GM18873 (cell line): ENCODE data around the gene CCDC82.

ENCODE experiments used
- ATAC-seq: cut with Tn5 transposase; IDR thresholded peaks from one replicate; pipeline ENCODE4 v1.9.1; 2021; ENCODE audit warnings: mild to moderate bottlenecking, moderate library complexity, moderate number of reproducible peaks; ENCODE audit not compliant: unreplicated experiment, low FRiP score

CCDC82 gene

DNA sequence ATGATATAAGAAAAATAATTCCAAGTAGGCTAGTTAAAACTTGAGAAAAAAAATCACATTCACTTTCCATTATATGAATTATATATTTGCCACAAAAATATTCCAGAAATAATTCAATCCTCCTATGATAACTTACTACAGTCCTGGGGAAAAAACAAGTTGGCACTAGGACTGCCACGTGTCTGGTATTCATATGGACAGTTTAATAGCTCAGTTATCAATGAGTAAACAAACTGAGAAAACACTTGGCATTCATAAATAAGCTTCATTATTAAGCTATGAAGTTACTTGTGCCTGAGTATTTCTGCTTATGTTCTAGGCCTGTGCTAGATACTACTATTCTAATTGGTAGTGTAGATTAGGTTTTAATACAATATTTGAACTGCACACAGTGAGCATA is 24.2 kb downstream of the CCDC82 start:
- no peak for ATAC-seq

DNA sequence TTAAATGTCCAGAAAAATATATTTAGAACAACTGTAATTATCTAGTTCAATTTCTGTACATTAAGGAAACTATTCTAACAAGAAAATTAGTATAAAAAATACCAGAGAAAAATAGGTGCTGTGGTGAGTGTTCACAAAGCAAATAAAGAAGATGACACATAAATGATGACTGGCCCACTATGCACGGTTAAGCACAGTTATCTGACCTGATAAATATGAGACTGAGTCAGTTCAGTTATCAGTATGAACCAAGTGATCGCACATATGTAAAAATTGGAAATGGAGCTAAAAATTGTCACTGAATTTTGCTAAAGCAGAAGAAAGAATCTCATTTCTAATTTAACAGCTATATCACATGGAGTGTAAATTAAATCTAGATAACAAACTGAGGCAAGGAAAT is 27.9 kb downstream of the CCDC82 start:
- no peak for ATAC-seq

DNA sequence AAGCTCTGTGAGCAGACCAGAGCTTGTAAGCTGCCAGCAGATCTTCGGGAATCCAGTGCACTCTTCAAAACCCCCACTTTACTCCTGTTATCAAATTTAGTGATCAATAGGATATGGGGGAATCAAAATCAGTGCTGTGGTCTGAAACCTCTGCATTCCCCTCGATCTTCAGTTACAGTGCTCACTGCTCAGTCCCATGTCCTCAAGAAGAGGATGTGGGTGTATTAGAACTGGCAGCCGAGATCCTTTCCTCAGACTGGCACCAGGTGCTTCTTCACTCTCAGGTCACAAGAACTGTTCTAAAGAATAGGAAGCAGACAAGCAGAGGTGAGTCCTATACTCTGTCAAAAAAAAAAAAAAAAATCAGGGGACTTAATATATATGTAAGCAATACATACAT is 31.4 kb downstream of the CCDC82 start:
- ATAC-seq = no peak

DNA sequence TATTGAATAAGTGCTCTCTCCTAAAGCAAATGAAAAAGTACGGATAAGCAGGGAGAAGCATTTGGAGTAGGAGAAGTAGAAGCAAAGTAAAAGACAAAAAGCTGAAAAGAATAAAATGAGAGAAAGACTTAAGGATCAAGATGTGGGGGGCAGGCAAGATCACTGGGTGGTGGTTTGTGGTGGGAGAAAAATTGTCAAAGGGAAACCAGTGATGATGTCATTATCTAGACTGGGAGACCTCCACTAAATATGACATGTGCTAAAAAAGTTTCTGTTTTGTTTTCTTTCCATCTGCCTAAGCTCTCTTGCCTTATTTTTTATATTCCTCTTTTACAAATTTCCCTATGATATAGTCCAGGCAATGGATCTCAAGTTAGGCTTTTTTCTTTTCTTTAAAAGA is 31.9 kb downstream of the CCDC82 start:
- ATAC-seq = no peak

DNA sequence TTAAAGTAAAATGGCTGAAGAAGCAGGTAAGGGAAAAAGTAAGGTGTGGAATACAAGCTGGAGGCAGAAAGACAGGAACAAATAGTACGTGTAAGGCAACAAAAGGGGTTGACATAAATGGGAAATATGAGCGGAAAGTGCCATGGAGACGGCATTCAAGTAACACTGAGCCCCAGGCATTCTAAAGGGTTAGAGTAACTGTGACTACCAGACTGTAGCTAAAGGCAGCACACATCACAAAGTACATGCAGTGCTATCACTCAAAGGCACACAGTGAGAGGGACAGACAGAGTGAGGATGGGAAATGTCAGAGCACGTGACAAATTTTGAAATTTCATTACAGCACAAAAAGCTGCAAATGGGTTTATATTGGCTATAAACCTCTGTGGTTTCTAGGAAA is 32.9 kb downstream of the CCDC82 start:
- no peak for ATAC-seq

DNA sequence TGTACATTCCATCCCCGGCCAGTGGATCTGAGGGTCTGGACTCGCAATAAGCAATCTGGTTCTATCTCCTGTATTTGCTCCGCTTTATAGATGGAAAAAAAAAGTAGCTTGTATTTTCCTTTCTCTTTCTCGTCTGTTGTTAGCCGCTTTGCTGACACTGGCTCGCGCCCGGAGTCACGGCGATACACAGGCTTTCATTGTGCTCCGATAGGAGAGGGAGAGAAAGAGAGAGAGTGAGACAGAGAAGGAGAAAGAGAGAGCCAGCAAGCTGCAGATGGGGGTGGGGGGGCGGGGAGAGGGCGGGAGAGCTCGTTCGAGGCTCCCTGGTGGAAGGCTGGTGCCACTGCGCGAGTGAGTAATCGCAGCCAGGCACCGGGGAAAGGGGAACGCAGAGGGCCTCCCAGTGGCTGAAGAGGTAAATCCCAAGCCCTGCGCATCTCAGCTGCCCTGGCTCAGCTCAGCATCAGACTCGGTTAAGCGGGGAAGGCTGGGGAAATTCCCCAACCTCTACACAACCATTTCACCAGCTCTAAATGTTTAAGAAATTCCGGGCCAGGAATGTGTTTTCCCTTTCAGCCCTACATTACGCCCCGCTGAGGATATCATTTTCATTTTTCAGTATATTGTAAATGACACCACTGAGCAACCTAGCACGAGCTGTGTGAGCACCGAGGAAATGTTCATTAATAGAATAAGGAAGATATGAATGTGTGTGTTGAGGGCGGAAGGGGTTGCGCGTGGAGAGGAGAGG is 46.6 kb downstream of the CCDC82 start, which contains the start of gene MAML2:
Gene MAML2 (minus strand): TSS at position 235 of the 751 bp plus-strand sequence. CDS start 1,300 bp downstream, outside the sequence.
- peak; percentile 80 for ATAC-seq

DNA sequence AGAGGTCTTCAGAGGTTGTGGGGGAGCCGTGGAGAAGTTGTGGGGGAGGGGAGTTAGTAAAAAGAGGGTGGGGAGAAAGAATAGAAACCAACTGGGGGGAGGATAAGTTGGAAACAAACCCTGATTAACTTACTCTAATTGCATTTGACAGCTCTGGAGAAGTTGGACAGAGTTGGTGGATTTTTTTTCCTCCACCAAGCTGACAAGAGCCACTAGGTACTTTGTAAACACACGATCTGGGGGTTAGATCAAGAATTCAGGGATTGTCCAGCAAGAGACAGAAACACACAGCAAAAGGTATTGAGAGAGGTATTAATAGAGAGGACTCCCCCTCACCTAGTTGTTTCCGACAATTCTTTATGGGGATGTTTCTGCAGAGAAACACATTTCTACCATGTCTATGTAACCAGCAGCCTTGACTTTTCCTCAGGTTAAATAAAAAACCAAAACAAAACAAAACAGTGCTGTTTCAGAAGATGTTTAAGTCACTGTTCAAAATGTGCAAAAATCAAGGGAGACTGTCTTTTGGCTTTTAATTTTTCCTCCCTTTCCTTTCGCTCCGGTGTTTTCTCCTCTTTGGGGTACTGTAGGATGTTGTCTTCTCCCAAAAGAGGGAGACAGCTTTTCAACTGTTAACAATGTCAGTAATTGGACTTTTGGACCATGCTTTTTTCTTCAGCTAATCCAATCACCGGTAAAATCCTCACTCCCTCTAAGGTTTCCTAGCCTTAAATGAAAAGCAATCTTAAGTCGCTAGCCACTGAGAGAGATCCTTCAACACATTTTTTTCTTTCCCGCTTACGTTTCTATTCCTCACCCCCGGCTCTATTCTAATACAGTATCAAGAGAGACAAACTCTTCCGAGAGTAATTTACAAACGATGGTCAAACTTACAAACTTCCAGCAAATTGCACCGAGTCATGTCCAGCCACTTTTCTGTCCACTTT is 47.4 kb downstream of the CCDC82 start:
- ATAC-seq = no peak

DNA sequence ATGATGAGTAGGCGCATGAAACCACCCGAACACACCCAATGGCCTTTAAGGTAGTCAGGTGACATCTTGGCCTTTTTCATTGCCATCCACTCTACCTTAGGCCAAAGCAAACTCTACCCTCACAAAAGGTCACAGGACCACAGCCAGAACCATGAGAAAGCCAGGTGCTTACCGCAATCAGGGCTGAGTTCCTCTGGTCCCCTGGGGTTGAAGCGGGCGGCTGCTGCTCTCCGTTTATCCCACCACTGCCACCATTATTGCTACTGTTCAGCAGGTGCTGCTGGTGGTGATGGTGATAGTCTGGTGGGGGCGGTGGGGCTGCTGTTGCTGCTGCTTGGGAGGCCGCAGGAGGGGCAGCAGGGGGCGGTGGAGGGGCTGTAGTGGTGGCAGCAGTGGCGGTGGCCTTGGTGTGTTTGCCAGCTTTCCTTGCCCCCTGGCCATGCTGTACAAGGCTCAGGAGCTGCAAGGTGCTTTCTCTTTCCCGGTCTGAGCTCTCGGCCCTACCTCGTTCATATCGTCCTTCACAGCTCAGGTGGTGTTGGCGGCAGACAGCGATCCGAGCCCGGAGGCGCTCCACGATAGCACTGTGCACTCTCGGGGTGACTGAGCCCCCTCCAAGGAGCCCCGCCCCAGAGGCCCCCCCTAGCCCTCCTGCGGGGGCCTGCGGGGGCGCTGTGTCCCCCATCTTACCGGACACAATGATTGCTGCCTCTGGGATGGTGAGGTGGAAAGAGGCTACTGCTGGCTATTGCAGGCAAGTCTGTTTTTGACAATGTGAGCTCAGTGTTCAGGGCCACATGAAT is 48.3 kb downstream of the CCDC82 start:
- peak; percentile 26 for ATAC-seq

DNA sequence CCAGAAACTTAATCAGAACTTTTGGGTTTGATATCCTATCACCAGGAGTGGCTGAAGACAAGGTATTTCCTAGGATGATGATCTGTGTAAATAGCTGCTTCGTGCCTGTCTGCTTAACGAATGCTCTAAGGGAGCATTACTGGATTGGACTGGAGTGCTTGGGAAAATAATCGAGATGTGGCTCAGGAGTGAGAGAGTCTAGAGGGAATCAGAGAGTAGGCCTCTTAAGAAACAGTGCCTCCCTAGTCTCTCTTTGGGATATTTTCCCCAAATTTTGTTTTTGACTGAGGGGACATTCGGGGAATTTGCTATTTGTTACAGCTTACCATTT is 49.2 kb downstream of the CCDC82 start:
- ATAC-seq = no peak

DNA sequence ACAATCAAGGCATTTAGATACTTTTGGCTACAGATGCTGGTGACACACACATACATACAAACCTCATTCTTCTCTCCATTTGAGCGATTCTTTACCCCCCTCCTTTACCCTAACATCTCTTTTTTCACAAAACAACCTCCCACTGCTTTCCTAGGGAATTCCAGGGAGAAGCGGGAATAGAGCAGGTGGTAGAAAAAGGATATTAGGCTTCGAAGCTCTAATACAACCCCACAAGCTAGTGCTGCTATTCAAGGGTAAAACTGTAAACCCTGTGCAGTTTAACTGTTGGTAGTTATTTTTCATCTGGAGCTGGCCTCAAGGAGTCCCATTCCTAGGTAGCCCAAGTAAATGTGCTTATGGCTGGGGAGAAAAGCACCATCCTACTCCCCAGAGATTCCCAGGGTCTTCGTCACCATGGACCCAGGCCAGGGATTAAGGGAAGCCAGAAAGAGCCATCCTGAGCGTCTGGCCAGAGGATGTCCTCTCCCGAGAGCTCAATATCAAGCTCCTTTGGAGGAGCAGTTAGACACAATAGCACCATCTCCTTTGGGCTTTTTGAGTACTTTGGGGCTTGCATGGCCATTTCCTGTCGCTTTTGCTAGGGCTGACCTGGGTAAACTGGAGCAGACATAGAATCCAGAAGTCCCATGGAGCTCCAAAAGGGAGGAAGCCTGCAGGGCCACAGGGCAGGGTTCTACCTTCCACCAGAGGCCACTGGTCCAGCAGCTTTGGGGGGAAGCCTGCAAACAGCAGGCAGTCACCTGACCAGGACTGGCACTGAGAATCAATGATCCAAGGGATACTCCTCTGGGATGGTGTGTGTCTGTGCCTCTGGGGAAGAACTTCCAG is 49.8 kb downstream of the CCDC82 start:
- no peak for ATAC-seq

DNA sequence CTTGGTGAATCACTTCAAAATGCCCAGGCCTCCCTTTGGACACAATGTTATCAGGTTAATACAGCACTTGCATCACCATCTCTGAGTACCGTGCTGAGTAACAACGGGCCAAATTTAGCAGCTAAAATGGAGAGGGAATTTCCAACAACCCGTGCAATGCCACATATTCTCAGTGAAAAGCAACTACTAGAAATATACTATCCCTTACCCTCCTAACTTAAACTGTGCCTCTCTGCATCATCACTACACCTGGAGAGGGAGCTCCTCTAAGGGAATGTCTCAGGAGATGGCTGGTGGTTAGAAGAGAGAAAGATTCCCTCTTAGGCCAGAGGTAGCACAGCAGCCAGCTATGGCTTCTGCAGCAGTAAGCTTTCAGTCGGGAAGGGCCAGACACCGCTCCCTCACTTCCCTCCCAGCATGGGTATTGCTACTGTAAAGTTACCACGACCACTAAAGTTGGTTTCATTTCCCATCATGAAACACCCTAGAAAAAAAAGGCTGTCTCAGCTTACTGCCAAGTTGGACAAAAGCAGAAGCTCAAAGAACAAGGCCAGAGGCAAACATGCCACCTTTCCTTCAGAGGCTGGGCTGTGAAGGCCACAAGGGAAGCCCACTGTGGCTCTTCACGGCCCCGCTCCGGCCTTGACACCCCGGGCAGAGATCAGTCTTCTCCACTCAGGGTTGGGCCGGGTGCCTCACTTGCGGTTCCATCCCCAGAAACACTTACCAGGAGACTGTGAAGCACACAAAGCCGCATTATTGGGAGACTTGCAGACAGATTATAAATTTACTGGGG is 50.6 kb downstream of the CCDC82 start:
- ATAC-seq = peak; percentile 51

DNA sequence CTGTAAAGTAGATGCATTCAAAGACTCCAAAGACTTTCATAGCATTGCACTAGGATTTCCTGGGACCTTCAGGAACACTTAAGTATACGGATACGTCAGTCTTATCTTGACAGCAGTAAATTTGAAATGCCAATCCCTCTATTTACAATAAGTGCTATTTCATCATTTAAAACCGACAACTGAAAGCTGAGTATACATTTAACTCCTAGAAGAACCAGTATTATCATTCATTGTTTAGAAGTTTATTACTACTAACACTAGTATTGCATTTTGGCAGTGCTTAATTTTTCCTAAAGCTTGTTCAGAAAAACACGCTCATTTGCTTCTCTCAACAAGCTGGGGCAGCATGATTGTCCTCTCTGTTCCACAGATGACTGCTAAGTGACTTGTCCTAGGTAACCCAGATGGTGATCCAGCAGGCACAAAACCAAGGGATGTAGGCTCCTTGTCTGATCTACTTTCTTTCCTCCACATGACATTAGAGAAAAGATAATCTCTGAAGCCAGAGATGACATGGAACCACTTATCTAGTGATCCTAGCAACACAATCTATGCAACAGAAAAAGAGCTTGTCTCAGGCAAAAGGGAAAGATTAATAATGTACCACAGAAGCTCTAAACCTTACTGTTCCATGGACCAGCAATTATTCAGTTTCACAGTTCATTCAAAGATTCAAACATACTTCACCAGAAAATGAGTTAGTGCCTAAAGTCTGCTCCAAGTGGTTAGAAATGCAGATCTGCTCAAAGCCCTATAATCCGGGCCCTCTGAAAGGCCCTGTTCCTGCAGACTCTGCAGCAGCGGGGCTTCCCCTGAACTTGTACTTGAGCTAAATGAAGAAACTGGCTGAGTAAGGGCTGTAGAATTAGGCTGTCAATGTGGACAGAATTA is 51.9 kb downstream of the CCDC82 start:
- peak; percentile 33 for ATAC-seq

DNA sequence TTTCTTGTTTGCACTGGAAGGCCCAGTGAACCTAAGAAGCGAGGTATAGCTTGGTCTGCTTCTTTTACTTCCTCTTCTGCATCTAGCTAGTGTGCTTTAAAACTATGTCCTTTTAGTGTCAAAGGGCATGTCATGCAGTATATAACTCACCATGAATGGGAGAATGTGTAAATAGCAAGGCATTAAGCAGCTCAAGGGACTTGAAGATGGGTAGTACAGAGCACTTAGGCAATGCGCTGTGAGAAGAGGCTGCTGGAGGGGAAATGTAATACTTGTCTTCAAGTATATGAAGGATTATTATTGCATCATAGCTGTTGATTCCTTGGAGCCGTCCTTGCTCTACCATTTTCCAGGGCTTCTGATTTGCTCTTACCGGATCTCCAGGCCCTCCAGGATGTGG is 54.3 kb downstream of the CCDC82 start:
- ATAC-seq = no peak

DNA sequence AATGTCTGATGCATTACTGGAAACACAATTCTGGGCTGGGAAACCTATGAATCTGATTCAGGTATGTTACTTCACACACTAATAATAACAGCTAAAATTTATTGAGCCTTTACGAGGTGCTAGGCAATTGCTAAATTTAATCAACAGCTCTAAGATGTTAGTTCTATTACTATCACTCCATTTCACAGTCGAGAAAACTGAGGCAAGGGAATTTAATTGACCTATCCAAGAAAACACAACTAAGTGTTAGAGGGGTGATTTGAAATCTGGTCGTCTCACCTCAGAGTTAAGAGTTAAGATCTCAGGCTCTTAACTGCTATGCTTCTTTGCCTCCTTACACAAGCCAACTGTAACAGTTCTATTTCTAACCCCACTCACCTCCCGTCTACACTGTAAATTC is 55.5 kb downstream of the CCDC82 start:
- ATAC-seq = no peak

DNA sequence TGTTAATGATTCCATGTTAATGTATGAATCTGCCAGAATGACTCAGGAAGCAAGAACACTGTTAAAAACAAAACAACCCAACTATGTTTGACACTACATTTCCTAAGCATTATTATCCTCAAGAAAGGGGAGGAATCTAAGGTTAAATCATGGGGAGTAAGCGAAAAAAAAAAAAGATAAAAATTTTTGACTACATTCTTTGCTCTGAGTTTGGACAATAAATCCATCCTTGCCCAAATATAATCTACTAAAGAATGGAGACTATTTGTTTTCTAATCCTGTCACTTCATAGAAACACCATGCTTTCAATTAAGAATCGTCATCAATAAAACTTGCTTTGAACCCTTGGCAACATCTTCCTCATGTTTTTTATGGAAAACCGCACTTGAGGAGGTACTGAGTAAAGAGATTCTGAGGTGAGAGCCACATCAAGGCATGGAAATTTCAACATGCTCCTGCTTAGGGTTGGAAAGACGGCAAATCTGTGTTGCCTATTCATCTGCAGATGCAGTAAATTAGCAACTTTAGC is 56.5 kb downstream of the CCDC82 start:
- ATAC-seq = no peak

DNA sequence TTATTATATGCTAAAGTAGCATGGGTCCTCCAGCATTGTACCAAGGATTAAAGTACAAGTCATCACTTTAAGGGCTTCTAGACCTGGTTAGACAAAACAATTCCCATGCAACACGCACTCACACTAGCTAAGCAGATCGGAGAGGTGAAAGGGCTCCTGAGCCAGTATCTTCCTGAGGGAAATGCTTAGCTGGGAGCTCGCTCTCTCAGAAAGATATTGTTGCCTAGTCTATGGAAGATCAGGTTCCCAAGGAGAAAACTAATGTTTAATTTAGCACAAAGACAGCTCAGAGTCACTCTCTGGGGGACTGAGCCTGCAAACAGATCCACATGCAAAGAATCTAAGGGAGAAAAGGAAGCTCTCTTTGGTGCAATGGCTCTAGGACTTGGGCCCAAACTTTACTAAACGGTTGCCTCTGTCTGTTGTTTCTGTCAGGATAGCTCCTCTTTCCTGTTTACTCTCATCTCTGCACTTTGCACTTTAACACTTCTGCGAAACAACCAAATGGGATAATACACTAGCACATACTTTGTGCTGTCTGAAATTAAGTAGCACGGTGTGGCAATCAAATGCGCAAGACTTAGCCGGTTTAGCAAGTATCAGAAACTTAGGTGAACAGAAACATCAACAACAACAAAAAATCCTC is 57.5 kb downstream of the CCDC82 start:
- ATAC-seq = no peak

DNA sequence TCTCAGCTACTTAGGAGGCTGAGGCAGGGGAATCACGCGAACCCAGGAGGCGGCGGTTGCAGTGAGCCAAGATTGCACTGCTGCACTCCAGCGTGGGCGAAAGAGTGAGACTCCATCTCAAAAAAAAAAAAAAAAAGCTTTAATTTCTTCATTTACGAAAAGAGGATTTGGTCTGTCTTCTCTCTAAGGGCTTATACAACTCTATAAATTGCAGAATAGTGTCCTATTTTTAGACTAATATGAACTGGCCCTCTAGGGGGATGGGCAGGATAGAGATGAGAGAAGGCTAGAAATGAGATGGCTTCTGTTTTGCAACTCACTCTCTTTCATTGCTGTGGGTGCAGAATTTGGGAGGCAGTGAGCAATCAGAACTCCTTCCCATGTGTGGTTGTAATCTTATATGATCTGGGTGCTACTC is 58.0 kb downstream of the CCDC82 start:
- no peak for ATAC-seq

DNA sequence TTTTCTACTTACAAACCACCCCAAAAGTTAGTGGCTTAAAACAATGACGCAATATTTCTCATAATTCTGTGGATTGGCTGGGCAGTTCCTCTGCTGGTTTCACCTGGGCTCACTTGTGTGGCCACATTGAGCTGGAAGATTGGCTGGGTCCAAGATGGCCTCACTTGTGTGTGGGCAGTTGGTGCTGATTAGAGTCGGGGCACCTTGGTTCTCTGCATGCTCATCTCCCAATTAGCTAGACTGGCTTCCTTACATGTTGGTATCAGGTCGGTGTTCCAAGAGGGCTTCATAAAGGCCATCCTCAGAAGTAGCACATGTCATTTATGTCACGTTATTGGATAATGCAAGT is 59.2 kb downstream of the CCDC82 start:
- ATAC-seq = no peak
